OCI-LY3 (cell line): Measurements from ENCODE around the gene HTR3E.

ENCODE experiments used
- H2AFZ ChIP-seq: fragments of 200-600, 300-600 bp; shearing (Covaris generic); 2 replicates; pipeline ENCODE4 v1.6.0; 2014; ENCODE audit warnings: antibody characterized with exemption, low read depth, low read length
- H3K27ac ChIP-seq: fragments of 200-600, 300-600 bp; sonication (generic); 2 replicates; pipeline ENCODE4 v1.5.1; 2014; ENCODE audit warnings: mild to moderate bottlenecking, low read length, moderate library complexity, mixed read lengths
- H3K27me3 ChIP-seq: fragments of 200-600, 300-600 bp; sonication (generic); 2 replicates; pipeline ENCODE4 v1.6.1; 2014; ENCODE audit warnings: low read depth, low read length, mixed read lengths
- H3K36me3 ChIP-seq: fragments of 200-600, 300-600 bp; sonication (generic); replicated peaks from 2 replicates; pipeline ENCODE3; 2014; ENCODE audit warnings: low read depth, low read length, mixed read lengths
- H3K4me1 ChIP-seq: fragments of 300-600, 200-600 bp; sonication (generic); 2 replicates; pipeline ENCODE4 v1.6.1; 2014; ENCODE audit warnings: low read length, mixed read lengths
- H3K4me2 ChIP-seq: fragments of 200-600, 300-600 bp; sonication (generic); 2 replicates; pipeline ENCODE4 v1.6.1; 2014; ENCODE audit warnings: low read length, mixed read lengths
- H3K4me3 ChIP-seq: fragments of 300-600, 200-600 bp; sonication (generic); 2 replicates; pipeline ENCODE4 v1.5.1; 2014; ENCODE audit warnings: antibody characterized with exemption, mild to moderate bottlenecking, low read length, moderate library complexity
- H3K79me2 ChIP-seq: fragments of 300-600, 200-600 bp; shearing (Covaris generic); 2 replicates; pipeline ENCODE4 v1.6.1; 2014; ENCODE audit warnings: mild to moderate bottlenecking, low read length, mixed read lengths
- H3K9ac ChIP-seq: fragments of 300-600, 200-600 bp; shearing (Covaris generic); 2 replicates; pipeline ENCODE4 v1.6.0; 2014; ENCODE audit warnings: mild to moderate bottlenecking, low read length, moderate library complexity
- H3K9me3 ChIP-seq: fragments of 200-600, 300-600 bp; shearing (Covaris generic); 2 replicates; pipeline ENCODE4 v1.6.1; 2014; ENCODE audit warnings: low read length, mixed read lengths; ENCODE audit not compliant: insufficient read depth
- H4K20me1 ChIP-seq: fragments of 200-600, 300-600 bp; sonication (generic); 2 replicates; pipeline ENCODE4 v1.6.1; 2016; ENCODE audit warnings: low read length, mixed read lengths; ENCODE audit not compliant: insufficient read depth
- EZH2phosphoT487 ChIP-seq: fragments of 200-600 bp; shearing (Covaris generic); IDR thresholded peaks from 2 replicates; pipeline ENCODE4 v1.6.1; 2018; ENCODE audit warnings: antibody characterized with exemption, mixed run types, low read depth
- TF ChIP-seq, protein P1 (sequence below): fragments of 200-600, 300-600 bp; sonication (generic); IDR thresholded peaks from 2 replicates; pipeline ENCODE4 v1.5.1; 2014; ENCODE audit warnings: antibody characterized with exemption, low read length, low read depth

HTR3E gene

DNA sequence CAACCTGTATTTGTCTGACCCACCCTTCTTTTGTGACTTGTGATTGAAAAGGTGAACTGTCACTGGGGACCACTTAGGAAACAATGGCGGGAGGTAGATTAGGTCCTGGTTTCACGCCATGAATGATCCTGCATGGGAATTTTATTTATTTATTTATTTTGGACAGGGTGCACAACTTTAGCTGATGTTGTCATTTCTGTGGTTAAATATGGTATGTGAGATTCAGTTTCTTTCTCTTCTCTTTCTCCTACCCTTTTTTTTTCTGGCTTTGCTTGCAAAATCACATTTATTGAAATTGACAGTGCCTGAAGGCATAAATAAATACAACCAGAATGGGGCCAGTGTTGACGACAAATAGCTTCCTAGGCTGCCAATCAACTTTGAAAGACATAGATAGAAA, 18.0 kb upstream of the HTR3E start:
- H3K4me1 ChIP-seq, result no peaks in the 10 kb centered on the region
- H3K27ac ChIP-seq, result no peak overlapping the region
- H2AFZ ChIP-seq, result no peak overlapping the region
- no peaks in the 10 kb centered on the region for H3K79me2 ChIP-seq
- H4K20me1 ChIP-seq, result no peaks in the 10 kb centered on the region
- H3K4me2 ChIP-seq, result no peak overlapping the region
- TF ChIP-seq, protein P1, sequence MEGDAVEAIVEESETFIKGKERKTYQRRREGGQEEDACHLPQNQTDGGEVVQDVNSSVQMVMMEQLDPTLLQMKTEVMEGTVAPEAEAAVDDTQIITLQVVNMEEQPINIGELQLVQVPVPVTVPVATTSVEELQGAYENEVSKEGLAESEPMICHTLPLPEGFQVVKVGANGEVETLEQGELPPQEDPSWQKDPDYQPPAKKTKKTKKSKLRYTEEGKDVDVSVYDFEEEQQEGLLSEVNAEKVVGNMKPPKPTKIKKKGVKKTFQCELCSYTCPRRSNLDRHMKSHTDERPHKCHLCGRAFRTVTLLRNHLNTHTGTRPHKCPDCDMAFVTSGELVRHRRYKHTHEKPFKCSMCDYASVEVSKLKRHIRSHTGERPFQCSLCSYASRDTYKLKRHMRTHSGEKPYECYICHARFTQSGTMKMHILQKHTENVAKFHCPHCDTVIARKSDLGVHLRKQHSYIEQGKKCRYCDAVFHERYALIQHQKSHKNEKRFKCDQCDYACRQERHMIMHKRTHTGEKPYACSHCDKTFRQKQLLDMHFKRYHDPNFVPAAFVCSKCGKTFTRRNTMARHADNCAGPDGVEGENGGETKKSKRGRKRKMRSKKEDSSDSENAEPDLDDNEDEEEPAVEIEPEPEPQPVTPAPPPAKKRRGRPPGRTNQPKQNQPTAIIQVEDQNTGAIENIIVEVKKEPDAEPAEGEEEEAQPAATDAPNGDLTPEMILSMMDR, result no peak
- no peak for TF ChIP-seq EZH2phosphoT487
- no peaks in the 10 kb centered on the region for H3K36me3 ChIP-seq
- no peak overlapping the region for H3K9ac ChIP-seq
- H3K9me3 ChIP-seq, result no peaks in the 10 kb centered on the region
- H3K4me3 ChIP-seq, result no peak overlapping the region
- peaks cover 3% of the 10 kb centered on the region; the same call in 1 of the 2 replicates for H3K27me3 ChIP-seq

DNA sequence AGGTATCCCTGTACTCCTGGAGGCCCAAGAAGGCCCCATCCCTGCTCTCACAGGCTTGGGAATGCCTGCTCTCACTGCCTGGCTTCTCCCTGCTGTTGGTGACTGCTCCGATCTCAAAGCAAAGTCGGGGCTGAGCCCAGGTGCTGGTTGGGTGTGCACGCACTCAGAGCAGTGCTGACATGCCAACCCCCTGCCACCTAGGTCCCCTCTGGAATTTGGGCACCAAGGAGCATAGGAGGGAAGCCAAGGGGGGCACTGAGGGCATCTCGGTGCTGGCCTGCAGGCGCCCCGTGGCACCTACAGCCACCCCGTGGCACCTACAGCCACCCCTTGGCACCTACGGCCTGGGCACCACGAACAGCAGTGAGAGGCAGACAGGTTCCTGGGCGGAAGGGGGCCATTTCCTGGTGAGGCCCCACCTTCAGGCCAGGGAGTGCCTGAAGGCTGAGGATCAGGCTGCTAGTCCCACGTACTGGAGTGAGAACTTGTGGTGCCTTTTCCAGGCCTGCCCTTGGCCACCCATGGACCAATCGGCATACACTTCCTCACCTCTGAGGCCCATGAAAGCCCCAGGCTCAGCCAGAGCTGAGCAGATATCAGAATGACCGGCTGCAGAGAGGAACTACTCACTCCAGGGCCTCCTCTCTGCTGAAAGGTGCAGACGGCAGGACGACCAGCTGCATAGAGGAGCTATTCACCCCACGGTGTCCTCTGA, 15.6 kb upstream of the HTR3E start:
- no peaks in the 10 kb centered on the region for H3K9me3 ChIP-seq
- no peak overlapping the region for H3K4me2 ChIP-seq
- no peaks in the 10 kb centered on the region for H3K4me1 ChIP-seq
- H3K36me3 ChIP-seq, result no peaks in the 10 kb centered on the region
- no peak overlapping the region for H3K4me3 ChIP-seq
- no peaks in the 10 kb centered on the region for H4K20me1 ChIP-seq
- H3K27me3 ChIP-seq, result no peaks in the 10 kb centered on the region
- TF ChIP-seq, protein P1, result no peak
- TF ChIP-seq EZH2phosphoT487, result no peak
- no peak overlapping the region for H3K27ac ChIP-seq
- no peaks in the 10 kb centered on the region for H3K79me2 ChIP-seq
- no peak overlapping the region for H3K9ac ChIP-seq
- no peak overlapping the region for H2AFZ ChIP-seq

DNA sequence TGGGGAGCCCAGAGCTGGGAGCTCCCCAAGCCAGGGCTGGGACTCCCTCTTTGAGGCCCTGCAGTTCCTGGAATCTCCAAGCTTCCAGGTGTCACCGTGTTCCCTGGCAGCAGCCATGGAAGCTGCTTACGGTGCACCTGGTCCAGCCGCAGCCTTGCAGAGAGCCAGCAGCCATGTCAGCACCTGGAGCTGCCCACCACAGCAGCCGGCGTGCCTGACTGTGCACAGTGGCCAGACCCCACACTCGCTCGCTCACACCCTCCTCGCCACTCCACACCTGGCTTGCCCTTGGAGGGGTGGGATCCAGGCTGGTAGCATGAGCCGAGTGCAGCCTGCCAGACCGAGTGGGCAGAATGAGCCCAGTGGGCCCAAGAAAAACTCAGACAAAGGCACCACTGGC, 14.8 kb upstream of the HTR3E start:
- Histone ChIP-seq H3K9me3 (no peaks in the 10 kb centered on the region), H3K27me3 (no peaks in the 10 kb centered on the region), H3K4me2 (no peak overlapping the region), H4K20me1 (no peaks in the 10 kb centered on the region), H3K79me2 (no peaks in the 10 kb centered on the region), H3K36me3 (no peaks in the 10 kb centered on the region), H2AFZ (no peak overlapping the region), H3K4me1 (no peaks in the 10 kb centered on the region), H3K9ac (no peak overlapping the region), H3K27ac (no peak overlapping the region), H3K4me3 (no peak overlapping the region)
- TF ChIP-seq, protein P1, result no peak
- TF ChIP-seq EZH2phosphoT487, result no peak

DNA sequence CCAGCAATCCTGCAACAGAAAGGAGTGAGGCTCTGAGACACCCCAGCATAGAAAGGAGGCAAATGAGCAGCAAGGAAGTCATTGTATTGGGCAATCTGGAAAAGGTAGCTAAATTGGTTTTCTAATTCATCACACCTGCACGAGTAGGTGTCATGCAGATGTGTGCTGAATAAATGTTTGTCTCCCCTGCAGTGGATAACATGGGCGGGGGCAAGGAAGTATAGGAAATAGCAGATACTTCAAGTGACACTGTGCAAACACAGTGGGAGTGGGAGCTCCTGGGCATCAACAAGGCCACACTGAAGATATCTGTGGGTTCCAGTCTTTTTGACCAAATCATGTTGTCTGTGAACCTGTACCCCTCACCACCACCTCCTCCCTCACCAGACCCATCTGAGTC, 14.4 kb upstream of the HTR3E start:
- Histone ChIP-seq H3K36me3 (no peaks in the 10 kb centered on the region), H2AFZ (no peak overlapping the region), H3K27ac (no peak overlapping the region), H3K9ac (no peak overlapping the region), H4K20me1 (no peaks in the 10 kb centered on the region), H3K4me1 (no peaks in the 10 kb centered on the region), H3K79me2 (no peaks in the 10 kb centered on the region), H3K9me3 (no peaks in the 10 kb centered on the region), H3K27me3 (no peaks in the 10 kb centered on the region), H3K4me2 (no peak overlapping the region), H3K4me3 (no peak overlapping the region)
- TF ChIP-seq, protein P1, result no peak
- no peak for TF ChIP-seq EZH2phosphoT487
